MV-4-11 (cell line): ENCODE measurements around the gene NMRK2.
"Not testable (repeated sequence)": the region's sequence is repeated elsewhere in the genome, so short reads cannot be mapped to it uniquely, and the experiment has no call there.

Experiments used
- DNase-seq: peaks from one replicate; lab custom pipeline; 2025; lab: John Stamatoyannopoulos, UW

NMRK2 gene

GRCh38 chr19:3932931-3933810 lies at the start of gene NMRK2:
TSS of gene NMRK2 (plus strand) at chr19:3933069. CDS start at chr19:3933672, 603 bp downstream.
- DNase-seq = no peak

- no peak for DNase-seq
Measured at GRCh38 chr19:3890591-3890990, 42.3 kb upstream of the NMRK2 start.

GRCh38 chr19:3893509-3894179 lies 39.2 kb upstream of the NMRK2 start:
- no peak for DNase-seq

GRCh38 chr19:3894959-3895358 lies 37.9 kb upstream of the NMRK2 start:
- not testable (repeated sequence) for DNase-seq

GRCh38 chr19:3895788-3896187 lies 37.1 kb upstream of the NMRK2 start:
- DNase-seq = no peak

- no peak for DNase-seq
Measured at GRCh38 chr19:3897936-3898335, 34.9 kb upstream of the NMRK2 start.

GRCh38 chr19:3898426-3898825 lies 34.4 kb upstream of the NMRK2 start:
- DNase-seq = no peak

GRCh38 chr19:3899531-3900294 lies 33.2 kb upstream of the NMRK2 start:
- no peak for DNase-seq

GRCh38 chr19:3902317-3902973 lies 30.4 kb upstream of the NMRK2 start:
- DNase-seq = no peak

GRCh38 chr19:3904233-3904632 lies 28.6 kb upstream of the NMRK2 start:
- DNase-seq = no peak

GRCh38 chr19:3907626-3908265 lies 25.1 kb upstream of the NMRK2 start:
- DNase-seq = no peak

- no peak for DNase-seq
Measured at GRCh38 chr19:3908266-3909054, 24.4 kb upstream of the NMRK2 start.

GRCh38 chr19:3910105-3910504 lies 22.8 kb upstream of the NMRK2 start:
- DNase-seq = no peak

GRCh38 chr19:3914199-3914598 lies 18.7 kb upstream of the NMRK2 start:
- no peak for DNase-seq

GRCh38 chr19:3916033-3916432 lies 16.8 kb upstream of the NMRK2 start:
- DNase-seq = no peak

GRCh38 chr19:3919793-3920192 lies 13.1 kb upstream of the NMRK2 start:
- DNase-seq = no peak

GRCh38 chr19:3923096-3923758 lies 9.6 kb upstream of the NMRK2 start:
- DNase-seq = no peak

- no peak for DNase-seq
Measured at GRCh38 chr19:3923912-3924311, 9.0 kb upstream of the NMRK2 start.

GRCh38 chr19:3931041-3931440 lies 1.8 kb upstream of the NMRK2 start:
- no peak for DNase-seq
